A549 treated with dexamethasone at 1 μM for 4 hours (cell line): ENCODE results near the gene CYP3A5. TPM values are rescaled to one million over a fixed set of nuclear protein-coding genes. Genes with fewer than 3 reads are reported as not detected.

Experiments
- total RNA-seq: library from RNA; stranded (reverse); fragments of 200-300 nt; extraction: Qiagen RNA extraction; gene quantifications from 5 replicates; pipeline ENCODE4 v1.2.3, GENCODE V29; 2022

Gene CYP3A5
- total RNA-seq, result 1.3 to 1.8 TPM (median 1.4 TPM) in 5 replicates

DNA sequence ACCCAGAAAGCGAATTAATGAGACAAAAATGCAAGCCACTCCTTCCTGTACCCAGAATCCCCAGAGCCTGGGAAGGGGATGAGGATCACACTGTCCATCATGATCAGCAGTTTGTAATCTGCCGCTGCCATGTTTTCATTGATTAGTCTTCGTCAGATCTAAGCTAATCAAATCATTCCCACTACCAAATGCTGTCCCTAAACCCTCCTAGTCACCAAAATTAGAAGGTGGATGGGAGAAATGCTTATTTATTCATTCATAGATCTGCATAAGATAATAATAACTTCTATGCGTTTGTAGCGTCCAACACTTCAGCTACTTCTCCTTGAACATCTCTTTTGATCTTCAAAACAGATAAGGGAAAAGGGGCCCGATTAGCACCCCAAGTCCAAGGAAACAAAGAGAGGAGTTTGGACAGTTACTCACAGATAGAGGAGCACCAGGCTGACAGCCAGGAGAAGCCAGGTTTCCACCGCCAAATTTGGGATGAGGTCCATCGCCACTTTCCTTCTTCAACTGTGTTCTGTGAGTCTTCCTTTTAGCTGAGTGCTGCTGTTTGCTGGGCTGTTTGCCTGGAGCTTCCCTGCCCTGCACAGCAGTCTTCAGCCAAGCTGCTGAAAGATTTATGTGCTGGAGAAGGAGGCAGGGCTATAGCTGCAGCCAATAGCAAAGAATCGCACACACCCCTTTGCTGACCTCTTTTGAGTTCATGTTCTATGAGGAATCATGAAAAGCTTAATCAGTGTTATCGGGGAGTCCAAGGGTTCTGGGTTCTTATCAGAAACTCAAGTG lies at the start of gene CYP3A5:
Gene CYP3A5, minus strand, starts transcription at position 597 of the 792 bp plus-strand sequence. Its CDS starts 100 bp downstream, at position 497.

DNA sequence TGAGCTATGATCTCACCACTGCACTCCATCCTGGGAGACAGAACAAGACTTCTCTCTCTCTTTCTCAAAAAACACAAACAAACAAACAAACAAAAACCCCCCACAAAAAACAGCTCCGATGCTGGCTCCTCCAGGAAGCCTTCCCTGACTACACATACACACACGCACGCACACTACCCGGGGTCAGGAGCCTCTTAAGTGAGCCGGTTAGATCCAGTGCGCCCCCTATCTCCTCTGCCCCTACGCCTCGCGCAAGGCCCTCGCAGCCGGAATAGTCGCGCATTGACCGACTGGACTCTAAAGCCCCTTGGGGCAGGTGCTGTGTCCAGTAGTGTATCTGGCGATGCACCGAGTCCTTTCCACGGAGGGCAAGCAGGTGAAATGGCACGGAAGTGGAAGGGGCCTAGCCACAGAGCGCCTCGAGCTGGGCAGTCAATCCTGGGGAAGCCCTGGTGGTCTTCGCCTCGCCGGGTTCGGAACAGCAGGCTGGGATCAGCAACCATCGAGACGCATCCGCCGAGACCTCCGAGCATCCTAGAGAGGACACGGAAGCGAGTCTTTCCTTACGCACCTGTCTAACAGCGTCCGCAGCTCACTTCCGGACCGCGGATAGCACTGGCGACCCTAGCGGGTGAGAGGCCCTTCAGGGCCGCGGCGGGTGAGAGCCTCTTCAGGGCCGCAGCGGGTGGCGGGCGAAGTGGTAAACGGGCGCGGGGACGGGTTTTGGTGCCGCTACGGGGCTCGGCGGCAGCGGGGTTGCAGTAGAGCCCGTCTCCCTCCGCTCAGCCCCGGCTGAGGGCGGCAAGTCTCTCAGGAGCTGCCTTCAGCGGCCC lies 63.2 kb downstream of the CYP3A5 start, which contains the start of gene ZSCAN25:
Gene ZSCAN25, plus strand, starts transcription at position 588 of the 833 bp plus-strand sequence. CDS start 2,661 bp downstream, outside the sequence.

Other genes with a start within 250 kb of the CYP3A5 start
- 5.8 to 7.7 TPM (median 6.2 TPM) in 5 replicates for gene PTCD1, start 241.2 kb downstream of the CYP3A5 start, total RNA-seq
- 30.5 to 42.1 TPM (median 38.6 TPM) in 5 replicates for gene CPSF4, start 241.1 kb downstream of the CYP3A5 start, total RNA-seq
- gene ATP5MF, start 213.8 kb downstream of the CYP3A5 start, total RNA-seq, result 896 to 1,499 TPM (median 945 TPM) in 5 replicates
- gene ZNF789, start 207.1 kb downstream of the CYP3A5 start, total RNA-seq, result 6.2 to 8.5 TPM (median 7.6 TPM) in 5 replicates
- gene ZNF394, start 179.7 kb downstream of the CYP3A5 start, total RNA-seq, result 15.6 to 17.3 TPM (median 16.4 TPM) in 5 replicates
- gene ZKSCAN5, start 175.3 kb downstream of the CYP3A5 start, total RNA-seq, result 10.0 to 10.7 TPM (median 10.0 TPM) in 5 replicates
- gene FAM200A, start 127.9 kb downstream of the CYP3A5 start, total RNA-seq, result 5.6 to 6.6 TPM (median 5.9 TPM) in 5 replicates
- gene ZNF655, start 121.4 kb downstream of the CYP3A5 start, total RNA-seq, result 45.8 to 56.3 TPM (median 50.9 TPM) in 5 replicates
- 0.32 to 1.3 TPM (median 1.1 TPM) in 5 replicates for gene TMEM225B, start 81.7 kb downstream of the CYP3A5 start, total RNA-seq
- 7.7 to 10.1 TPM (median 9.6 TPM) in 5 replicates for gene ZSCAN25, start 63.0 kb downstream of the CYP3A5 start, total RNA-seq
- not detected in 5 replicates for gene CYP3A7, start 55.2 kb upstream of the CYP3A5 start, total RNA-seq
- gene CYP3A4, start 104.2 kb upstream of the CYP3A5 start, total RNA-seq, result 0.05 to 0.14 TPM (median 0.08 TPM) in 4 of 5 replicates, not detected in the other
- gene CYP3A43, start 148.0 kb upstream of the CYP3A5 start, total RNA-seq, result not detected in 5 replicates
- gene OR2AE1, start 197.0 kb upstream of the CYP3A5 start, total RNA-seq, result not detected in 5 replicates
- gene TRIM4, start 239.5 kb upstream of the CYP3A5 start, total RNA-seq, result 24.5 to 26.8 TPM (median 25.8 TPM) in 5 replicates
- gene GJC3, start 249.6 kb upstream of the CYP3A5 start, total RNA-seq, result 0.08 to 0.15 TPM (median 0.09 TPM) in 3 of 5 replicates, not detected in the others